ENCODE results near the gene BRD4.

- TF ChIP-seq ZFP36 (IDR thresholded peaks at IDR 0.05; ENCODE audit: borderline replicate concordance, low read depth, low read length, partially characterized antibody), result no peak
- no peak for TF ChIP-seq RNF2 (conservative IDR thresholded peaks at IDR 0.05; ENCODE audit: low read depth)
- TF ChIP-seq ZMYM4 (CRISPR knock-in tag; IDR thresholded peaks at IDR 0.05), result no peak
- no peak for TF ChIP-seq PRDM10 (CRISPR knock-in tag; IDR thresholded peaks at IDR 0.05; ENCODE audit: low read depth)
- no peak for TF ChIP-seq ARID4A (CRISPR knock-in tag; IDR thresholded peaks at IDR 0.05; ENCODE audit: borderline replicate concordance)
- TF ChIP-seq KDM1A (CRISPR knock-in tag; IDR thresholded peaks at IDR 0.05), result no peak
- no peak for TF ChIP-seq EP300 (IDR thresholded peaks at IDR 0.05; ENCODE audit: low read depth in 2 of 2, low read length in 2 of 2)
- no peak for TF ChIP-seq EP300 (CRISPR knock-in tag; IDR thresholded peaks at IDR 0.05; ENCODE audit: borderline replicate concordance)
- no peak for TF ChIP-seq EED (CRISPR knock-in tag; IDR thresholded peaks at IDR 0.05)
- no peak for TF ChIP-seq HNRNPK (IDR thresholded peaks at IDR 0.05; ENCODE audit: low read depth, low read length, poor library complexity, severe bottlenecking)
- TF ChIP-seq ZNF776 (CRISPR knock-in tag; IDR thresholded peaks at IDR 0.05), result no peak
- no peak for TF ChIP-seq ELF1 (CRISPR knock-in tag; IDR thresholded peaks at IDR 0.05)
- no peak for TF ChIP-seq ZC3H4 (CRISPR knock-in tag; IDR thresholded peaks at IDR 0.05; ENCODE audit: borderline replicate concordance)
- no peak for TF ChIP-seq POLR2A (IDR thresholded peaks at IDR 0.05; ENCODE audit: insufficient read depth in 1 of 2, low read depth in 2 of 2, low read length in 2 of 2)
- TF ChIP-seq KDM3A (CRISPR knock-in tag; IDR thresholded peaks at IDR 0.05; ENCODE audit: low read depth), result no peak
These were observed 12.2 kb downstream of the BRD4 start for GRCh38 chr19:15320116-15320515.
